ENCODE data around the gene ATP5F1D. TPM values are rescaled to one million over a fixed set of nuclear protein-coding genes. Genes with fewer than 3 reads are reported as not detected.
A peak's percentile ranks its signal among the peaks of the same experiment; 100 is the strongest.

Gene ATP5F1D
- total and polyA plus RNA-seq, 2 of the 8 experiments (the other 6 are each of a cell fraction or from before 2014, with no cell fraction given), result 174 to 249 TPM

DNA sequence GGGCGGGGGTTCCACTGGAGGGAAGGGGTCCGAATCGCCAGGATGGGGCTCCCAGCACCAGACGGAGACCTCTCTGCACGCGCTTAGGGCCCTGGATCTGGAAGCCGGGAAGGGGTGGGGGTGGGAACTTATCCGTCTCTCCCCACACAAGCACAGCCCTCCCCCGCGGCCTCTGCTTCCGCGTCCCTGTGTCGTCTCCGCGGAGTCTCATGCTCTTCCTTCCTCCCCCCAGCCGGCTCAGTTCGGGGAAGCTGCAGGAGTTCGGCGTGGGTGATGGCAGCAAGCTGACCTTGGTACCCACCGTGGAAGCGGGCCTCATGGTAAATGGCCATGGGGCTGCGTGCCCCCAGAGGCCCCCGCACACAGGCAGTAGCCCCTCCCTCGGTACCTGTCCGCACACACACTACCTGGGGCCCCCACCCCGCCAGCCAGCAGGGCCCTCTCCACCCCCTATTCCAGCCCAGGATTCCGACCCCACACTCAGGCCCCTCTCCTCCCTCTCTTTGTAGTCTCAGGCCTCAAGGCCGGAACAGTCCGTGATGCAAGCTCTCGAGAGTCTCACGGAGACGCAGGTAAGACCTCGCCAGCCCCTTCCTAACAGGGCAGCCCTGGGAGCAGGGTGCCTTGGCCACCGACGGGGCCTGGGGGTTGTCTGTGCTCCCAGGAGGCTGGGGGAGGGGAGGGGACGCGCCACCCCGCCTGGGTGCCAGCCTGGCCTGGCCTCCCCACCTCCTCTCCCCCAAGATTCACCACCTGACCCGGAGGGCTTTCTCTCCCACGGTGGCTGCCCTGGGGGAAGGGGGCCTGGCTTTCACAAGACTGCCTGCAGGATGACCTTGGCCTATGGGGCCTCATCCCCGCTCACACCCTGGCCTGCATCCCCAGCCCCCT lies 10.0 kb downstream of the ATP5F1D start:
- H3K79me1 ChIP-seq (ENCODE audit: low read depth, low read length), result peaks cover 12% of the 10 kb centered on the region; the same call in 1 of the 2 replicates
- peaks cover 9 to 49% of the 10 kb centered on the region in 2 experiments for H3K79me2 ChIP-seq (ENCODE audit: control insufficient read depth in 1 of 2, insufficient read depth in 2 of 2, low read length in 2 of 2)
- CTCF ChIA-PET (ENCODE audit: partially characterized antibody), result interaction anchor here (0.7 to 1.3 kb wide), 2 partner anchors 9 to 15 kb away, joined by 3 to 7 read pairs; no protein-coding TSS in a partner anchor
- 13% methylated on average over 15 of the region's 41 CpGs; no CpG with 5 or more reads in 1 of the 2 experiments for WGBS, 2 experiments (ENCODE audit: extremely low coverage in 1 of 2, insufficient coverage in 1 of 2, insufficient read length in 1 of 2, insufficient replicate concordance in 2 of 2, low coverage in 1 of 2, low lambda C conversion rate in 2 of 2, missing lambda C conversion rate in 1 of 2)
- H3K4me3 ChIP-seq (ENCODE audit: extremely low read depth in 1 of 4, insufficient read depth in 2 of 4, low read depth in 3 of 4, low read length in 4 of 4), result peak overlapping the region; percentile 66 to 99 (median 83)
- H3K27ac ChIP-seq (ENCODE audit: low read depth, low read length), result peak overlapping the region; percentile 89
- peak overlapping the region; percentile 71; the same call in 1 of the 2 replicates for H2BK5ac ChIP-seq (ENCODE audit: low read depth, low read length)
- no peak overlapping the region for H2BK20ac ChIP-seq (ENCODE audit: low read length)
- peak overlapping the region; percentile 96 for H3K4ac ChIP-seq (replicated peaks; ENCODE audit: insufficient read length, low read depth, low read length)
- peak overlapping the region; percentile 75 for H3K18ac ChIP-seq (ENCODE audit: extremely low read depth, low read length)
- no peak overlapping the region for H2AFZ ChIP-seq (ENCODE audit: low read length)
- peak overlapping the region; percentile 55 to 90 (median 80) for H3K9ac ChIP-seq (replicated peaks in 1 of 4; ENCODE audit: extremely low read depth in 1 of 4, low read depth in 3 of 4, low read length in 3 of 4)
- H3K23me2 ChIP-seq (ENCODE audit: low read depth, low read length), result peaks cover 2% of the 10 kb centered on the region; the same call in 1 of the 2 replicates
- POLR2A ChIA-PET (ENCODE audit: partially characterized antibody), result interaction anchor here (0.5 to 19.4 kb wide), 5 partner anchors 10 to 83 kb away, joined by 3 to 456 read pairs (median 4); partner anchors contain the start of genes ATP5F1D, CIRBP and FAM174C
- H4K8ac ChIP-seq (ENCODE audit: extremely low read depth, insufficient read depth, low read length), result peak overlapping the region; percentile 87
- H4K91ac ChIP-seq (replicated peaks; ENCODE audit: insufficient read length, low read length), result peak overlapping the region; percentile 86
- FAIRE-seq (no peak), DNase-seq (ENCODE audit: low read depth in 1 of 2, low spot score in 2 of 2) (no peak)
- peaks cover 20 to 26% of the 10 kb centered on the region in 2 experiments for H4K20me1 ChIP-seq (replicated peaks in 1 of 2; ENCODE audit: control insufficient read depth in 1 of 2, insufficient read depth in 2 of 2, low read length in 2 of 2)
- H3K9me3 ChIP-seq (ENCODE audit: insufficient read depth in 2 of 2, low read depth in 1 of 2, low read length in 1 of 2), result no peaks in the 10 kb centered on the region
- H3K23ac ChIP-seq (ENCODE audit: insufficient read length), result no peak overlapping the region
- H2BK120ac ChIP-seq (replicated peaks; ENCODE audit: low read depth, low read length), result peak overlapping the region; percentile 54
- H3K14ac ChIP-seq (ENCODE audit: insufficient read length), result no peak overlapping the region
- no peak overlapping the region for H2AK5ac ChIP-seq (ENCODE audit: low read depth, low read length)
- no peak overlapping the region for H2BK15ac ChIP-seq (ENCODE audit: low read length)
- H3K4me2 ChIP-seq (ENCODE audit: insufficient read depth in 1 of 2, low read depth in 2 of 2, low read length in 2 of 2), result peak overlapping the region; percentile 83 to 97
- H3K56ac ChIP-seq (replicated peaks; ENCODE audit: insufficient read length, low read depth, low read length), result peak overlapping the region; percentile 77
- H3K36me3 ChIP-seq (ENCODE audit: control insufficient read depth in 2 of 4, insufficient read depth in 4 of 4, low read length in 3 of 4), result peaks cover 25 to 56% (median 40%) of the 10 kb centered on the region in 4 experiments
- peaks cover 0 to 20% (median 12%) of the 10 kb centered on the region in 4 experiments; a peak in 6 of 7 replicates for H3K4me1 ChIP-seq (replicated peaks in 1 of 4; ENCODE audit: control insufficient read depth in 3 of 4, insufficient read depth in 4 of 4, low read length in 3 of 4)
- H2BK12ac ChIP-seq (ENCODE audit: low read depth, low read length), result no peak overlapping the region
- peak overlapping the region; percentile 59 for H4K5ac ChIP-seq (ENCODE audit: insufficient read length, low read depth, low read length)
- no peaks in the 10 kb centered on the region for H3K27me3 ChIP-seq (replicated peaks in 1 of 4; ENCODE audit: control insufficient read depth in 3 of 4, extremely low read depth in 1 of 4, insufficient read depth in 3 of 4, low read length in 3 of 4)
- TF ChIP-seq SP4 (IDR thresholded peaks at IDR 0.05; ENCODE audit: low read length) (no peak), POLR2AphosphoS5 (IDR thresholded peaks at IDR 0.05; ENCODE audit: low read depth, low read length) (peak; percentile 33; the same call in 1 of the 2 replicates), YY1 (IDR thresholded peaks at IDR 0.05; ENCODE audit: low read depth, low read length) (no peak), SP2 (IDR thresholded peaks at IDR 0.05; ENCODE audit: low read length) (no peak), ZNF274 (IDR thresholded peaks at IDR 0.05; ENCODE audit: borderline replicate concordance, extremely low read depth, low read length) (no peak), FOSL1 (IDR thresholded peaks at IDR 0.05; ENCODE audit: insufficient read depth, low read depth, low read length) (no peak), NANOG (IDR thresholded peaks at IDR 0.05; ENCODE audit: insufficient read depth, low read depth, low read length, poor library complexity, severe bottlenecking) (no peak), EP300 (IDR thresholded peaks at IDR 0.05; ENCODE audit: borderline replicate concordance in 1 of 2, low read depth in 2 of 2, low read length in 2 of 2) (no peak), SIRT6 (IDR thresholded peaks at IDR 0.05; ENCODE audit: low read length) (no peak), KDM1A (IDR thresholded peaks at IDR 0.05; ENCODE audit: borderline replicate concordance, low read length) (no peak), BRCA1 (IDR thresholded peaks at IDR 0.05; ENCODE audit: low read depth, low read length) (no peak)

All from H1 (cell line).